Measurements from ENCODE around the gene AKAP3.

AKAP3 gene

DNA sequence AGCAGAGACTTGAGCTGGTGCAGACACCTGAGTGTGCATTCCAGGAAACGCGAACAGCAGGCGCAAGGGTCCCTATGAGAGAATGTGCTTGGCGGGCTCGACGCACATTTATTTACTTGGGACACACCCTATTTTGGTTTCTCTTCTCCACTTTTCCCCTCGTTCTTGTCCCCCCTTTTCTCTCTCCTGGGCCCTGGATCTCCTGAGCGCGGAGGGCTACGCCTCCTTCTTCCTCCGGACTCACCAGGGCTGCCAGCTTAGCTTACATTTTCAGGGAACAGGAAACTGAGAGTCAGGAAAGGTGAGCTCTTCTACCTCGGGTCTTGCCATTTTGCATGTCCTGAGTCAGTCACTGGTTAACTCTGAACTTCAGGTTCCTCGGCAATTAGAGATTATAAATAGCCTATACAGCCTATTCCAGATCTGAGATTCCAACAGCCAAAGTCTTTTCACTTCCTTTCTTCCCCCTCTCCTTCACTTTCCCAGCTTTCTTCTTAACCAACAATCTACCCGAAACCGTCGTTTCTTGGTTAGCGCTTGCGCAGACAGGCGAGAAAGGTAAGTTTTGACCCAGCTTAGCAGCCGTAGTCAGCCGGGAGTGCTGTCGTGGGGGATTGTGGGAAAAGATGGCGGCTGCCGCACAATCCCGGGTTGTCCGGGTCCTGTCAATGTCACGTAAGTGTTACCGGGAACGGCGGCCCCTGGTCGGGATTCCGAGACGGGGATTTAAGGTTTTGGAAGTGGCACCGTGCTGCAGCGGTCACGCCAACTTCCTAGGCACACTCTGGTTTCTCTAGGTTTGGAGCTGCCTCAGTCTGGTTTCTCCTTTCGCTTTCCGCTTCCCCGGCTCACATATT lies at the start of gene AKAP3, which contains the start of gene NDUFA9:
Gene AKAP3, minus strand, starts transcription at position 551 of the 857 bp plus-strand sequence. CDS start 10,855 bp downstream, outside the sequence.
Gene NDUFA9, plus strand, starts transcription at position 614 of the 857 bp plus-strand sequence. Its CDS starts 13 bp downstream, at position 627.
- peak; percentile 17 for DNase-seq

DNA sequence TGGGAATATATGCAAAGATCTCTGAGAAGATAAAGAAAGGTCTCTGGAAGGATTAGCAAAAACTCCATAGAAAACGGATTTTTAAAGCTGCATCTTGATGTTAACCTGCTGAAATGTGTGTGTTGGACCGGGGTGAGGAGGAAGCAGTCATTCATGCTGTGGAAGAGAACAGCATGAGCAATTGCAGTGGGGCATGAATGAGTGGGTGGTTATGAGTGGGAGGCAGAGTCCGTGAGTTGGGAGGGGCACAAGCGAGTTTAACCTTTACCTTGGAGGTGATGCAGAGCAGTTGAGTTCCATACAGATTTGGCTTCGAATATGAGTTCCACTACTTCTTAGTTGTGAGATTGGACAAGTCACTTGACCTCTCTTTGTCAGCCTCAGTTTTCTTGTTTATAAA lies 41.9 kb upstream of the AKAP3 start:
- DNase-seq: no peak

DNA sequence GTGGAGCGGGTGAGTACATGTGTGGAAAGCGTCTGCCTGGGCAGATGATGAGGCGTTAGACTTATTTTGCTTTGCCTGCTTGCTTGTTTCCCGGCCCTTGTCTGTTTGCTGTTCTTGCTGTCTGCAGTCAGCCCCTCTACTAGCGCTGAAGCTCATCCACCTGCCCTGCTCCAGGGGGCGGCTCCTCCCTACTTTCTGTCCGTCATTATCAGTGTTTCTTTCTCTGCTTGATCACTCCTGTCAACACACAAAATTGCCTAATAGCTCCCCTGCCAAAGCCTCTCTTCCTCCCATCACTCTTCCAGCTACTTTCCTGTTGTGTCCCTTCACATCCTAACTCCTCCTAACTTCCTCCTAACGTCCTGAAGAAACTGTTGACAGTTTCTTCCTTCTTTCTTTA lies 36.5 kb upstream of the AKAP3 start:
- DNase-seq: no peak

DNA sequence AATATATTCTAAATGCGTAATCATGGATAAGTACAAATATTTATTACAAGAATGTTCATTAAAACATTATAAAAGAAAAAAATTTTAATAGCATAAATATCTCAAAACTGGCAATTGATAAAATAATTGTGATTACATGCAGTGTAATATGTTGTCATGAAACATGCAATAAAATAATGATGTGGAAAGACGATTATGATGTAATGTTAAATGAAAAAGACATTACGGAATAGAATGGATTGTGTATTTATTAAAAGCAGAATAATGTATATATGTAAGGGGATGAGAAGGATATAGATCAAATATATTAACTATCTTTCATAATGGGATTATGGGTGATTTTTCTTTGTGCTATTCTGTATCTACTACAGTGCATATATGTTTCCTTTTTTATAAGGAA lies 32.9 kb upstream of the AKAP3 start:
- DNase-seq: no peak

DNA sequence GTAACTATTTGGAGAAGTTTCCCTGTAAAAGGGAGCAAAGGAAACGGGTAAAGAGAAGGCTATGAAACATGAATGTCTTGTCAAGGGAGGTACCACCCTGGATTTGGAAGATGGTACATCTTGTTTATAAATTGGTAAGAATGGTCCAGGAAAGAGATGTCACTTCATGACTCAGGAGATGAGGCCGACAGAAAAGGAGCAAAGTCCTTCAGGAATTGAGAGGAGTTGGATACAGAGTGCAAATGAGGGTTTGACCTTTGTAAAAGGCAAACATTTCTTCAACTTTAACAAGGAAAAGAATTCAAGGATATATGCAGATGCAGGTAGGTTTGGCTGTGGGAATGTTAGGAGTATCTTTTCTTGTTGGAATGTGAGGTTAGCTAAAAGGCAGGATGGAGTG lies 30.9 kb upstream of the AKAP3 start:
- DNase-seq: no peak

GRCh38 chr12:4665236-4665635 lies 16.4 kb upstream of the AKAP3 start:
- DNase-seq: no peak

DNA sequence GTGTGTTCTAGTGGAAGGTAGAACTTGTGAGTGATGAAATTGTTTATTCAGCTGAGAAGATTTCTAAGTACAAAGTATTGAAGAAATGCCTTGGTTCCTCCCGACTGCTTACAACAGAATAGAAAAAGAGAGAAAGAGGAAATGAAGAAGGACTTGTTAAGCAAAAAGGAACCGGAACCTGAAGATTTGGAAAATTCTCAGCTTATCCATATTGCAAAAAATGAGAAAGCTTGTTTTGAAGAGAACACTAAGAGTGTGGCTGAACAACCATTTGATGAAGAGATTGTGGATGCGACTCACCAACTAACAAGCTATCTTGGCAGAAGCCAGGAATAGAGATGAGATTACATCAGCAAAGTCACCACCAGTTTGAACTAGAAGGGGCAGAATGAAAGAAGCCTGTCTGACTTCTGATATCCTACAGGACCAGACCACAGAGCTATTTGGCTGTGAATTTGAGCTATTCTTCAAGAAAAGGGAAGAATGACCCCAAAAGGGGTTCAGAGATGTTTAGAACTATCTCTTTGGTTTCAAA lies 15.2 kb upstream of the AKAP3 start:
- DNase-seq: no peak

GRCh38 chr12:4653691-4654090 lies 4.8 kb upstream of the AKAP3 start:
- DNase-seq: no peak

- no peak for DNase-seq
These were observed 4.4 kb upstream of the AKAP3 start for GRCh38 chr12:4653257-4653656.

GRCh38 chr12:4649358-4649661 lies 459 bp upstream of the AKAP3 start:
- DNase-seq: no peak

DNA sequence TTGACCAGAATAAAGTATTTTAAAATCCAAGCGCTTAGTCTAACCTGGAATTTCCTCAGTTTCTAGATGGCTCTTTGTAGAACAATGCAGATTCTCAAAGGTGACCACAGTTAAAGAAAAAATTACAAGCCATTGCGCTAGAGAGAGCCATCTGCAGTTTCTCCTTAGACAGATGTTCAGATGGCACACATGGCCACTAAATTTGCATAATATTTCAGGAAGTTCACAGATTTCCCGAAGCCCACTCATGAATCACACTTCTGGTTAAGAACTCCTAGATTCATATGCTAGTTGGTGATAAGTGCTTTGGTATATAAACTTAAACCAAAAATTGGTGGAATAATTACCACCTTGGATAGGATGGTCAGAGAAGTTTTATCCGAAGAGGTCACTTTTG lies 749 bp downstream of the AKAP3 start:
- DNase-seq: no peak

GRCh38 chr12:4645023-4645422 lies 3.8 kb downstream of the AKAP3 start:
- no peak for DNase-seq

DNA sequence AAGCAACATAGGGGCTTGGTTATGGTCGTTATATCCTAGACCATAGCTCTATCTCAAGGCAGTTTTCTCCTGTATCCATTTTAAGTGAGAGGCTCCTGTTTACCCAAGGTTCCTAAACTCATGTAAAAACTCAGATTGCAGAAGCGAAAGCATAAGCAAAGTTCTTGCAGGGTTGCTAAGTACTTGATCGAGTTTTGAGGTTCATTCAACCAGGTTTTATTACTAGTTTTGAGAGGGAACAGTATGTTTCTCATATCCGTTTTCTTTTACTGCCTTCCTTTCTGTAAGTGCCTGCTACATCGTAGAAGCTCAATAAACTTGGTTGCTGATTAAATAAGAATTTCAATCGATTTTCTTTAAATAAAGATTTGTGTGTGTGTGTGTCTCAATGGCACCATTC lies 5.1 kb downstream of the AKAP3 start:
- DNase-seq: no peak

- no peak for DNase-seq
These were observed 18.6 kb downstream of the AKAP3 start for GRCh38 chr12:4630262-4630661.

- DNase-seq: no peak
These were observed 20.4 kb downstream of the AKAP3 start for GRCh38 chr12:4628406-4628805.

GRCh38 chr12:4626543-4626942 lies 22.3 kb downstream of the AKAP3 start:
- DNase-seq: no peak

DNA sequence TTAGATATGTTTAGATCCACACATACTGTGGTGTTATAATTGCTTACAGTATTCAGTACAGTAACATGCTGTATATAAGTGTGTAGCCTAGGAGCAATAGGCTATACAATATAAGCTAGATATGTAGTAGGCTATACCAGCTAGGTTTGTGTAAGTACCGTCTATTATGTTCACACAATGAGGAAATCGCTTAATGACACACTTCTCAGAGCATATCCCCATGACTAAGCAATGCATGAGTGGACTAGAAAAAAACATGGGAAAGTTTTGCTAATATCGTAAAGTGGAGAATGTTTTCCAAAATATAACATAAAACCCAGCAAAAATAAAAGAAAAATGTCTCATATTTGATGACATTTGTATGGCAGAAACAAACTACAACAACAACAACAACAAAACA lies 27.3 kb downstream of the AKAP3 start:
- no peak for DNase-seq

DNA sequence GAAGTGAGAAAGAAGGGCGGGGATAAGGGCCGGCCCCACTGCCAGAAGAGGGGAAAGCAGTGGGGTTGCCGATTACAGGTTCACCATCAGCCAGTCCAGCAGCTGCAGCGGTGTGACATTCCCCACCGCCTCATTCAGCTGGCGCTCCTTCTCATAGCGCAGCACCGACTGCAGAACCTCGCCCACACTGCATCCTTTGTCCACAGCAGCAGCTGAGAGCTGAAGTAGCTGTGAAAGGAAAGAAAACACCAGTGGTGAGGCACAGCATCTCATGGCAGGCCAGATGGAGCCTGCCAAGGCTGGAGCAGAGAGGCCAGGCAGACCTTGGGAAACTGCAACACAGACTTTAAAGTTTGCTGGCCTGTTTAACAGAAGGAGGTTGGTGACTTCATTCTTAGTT lies 33.2 kb downstream of the AKAP3 start:
- no peak for DNase-seq

GRCh38 chr12:4610481-4610880 lies 38.4 kb downstream of the AKAP3 start:
- no peak for DNase-seq

- DNase-seq: no peak
These were observed 39.8 kb downstream of the AKAP3 start for GRCh38 chr12:4609071-4609470.

DNA sequence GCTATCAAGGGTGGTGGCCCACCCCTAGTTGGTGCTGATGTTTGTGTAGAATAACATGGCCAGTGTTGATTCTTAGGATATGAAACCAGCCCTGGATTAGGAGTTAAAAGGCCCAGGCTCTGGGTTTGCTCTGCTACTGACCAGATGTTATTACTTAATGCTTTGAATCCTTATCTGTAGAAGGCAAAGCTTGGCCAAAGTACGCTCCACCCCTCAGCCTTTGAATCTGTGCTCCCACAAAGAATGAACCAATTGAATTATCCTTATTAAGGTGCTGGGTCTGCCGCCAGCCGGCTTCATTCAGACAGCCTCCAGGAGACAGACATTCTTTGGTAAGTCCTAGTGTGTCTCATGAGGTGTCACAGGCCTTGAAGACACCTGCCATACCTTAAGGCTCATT lies 41.8 kb downstream of the AKAP3 start:
- no peak for DNase-seq

DNA sequence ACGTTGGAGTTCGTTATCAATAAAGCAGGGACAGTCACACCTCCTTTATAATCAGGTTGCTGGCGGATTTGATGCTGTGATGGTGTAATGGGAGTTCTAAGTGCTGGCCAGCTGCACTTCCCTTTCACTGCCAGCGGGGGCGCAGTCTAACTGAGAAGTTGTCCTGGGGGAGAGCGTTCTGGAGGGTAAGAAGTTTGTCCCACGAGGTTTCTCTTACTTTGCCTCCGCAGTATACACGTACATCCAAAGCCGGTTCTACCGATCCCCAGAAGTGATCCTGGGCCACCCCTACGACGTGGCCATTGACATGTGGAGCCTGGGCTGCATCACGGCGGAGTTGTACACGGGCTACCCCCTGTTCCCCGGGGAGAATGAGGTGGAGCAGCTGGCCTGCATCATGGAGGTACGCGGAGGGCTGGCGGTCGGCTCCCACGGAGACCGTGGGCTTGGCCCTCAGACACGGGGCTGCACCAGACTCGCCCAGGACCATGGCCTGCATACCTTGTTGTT lies 44.1 kb downstream of the AKAP3 start:
- DNase-seq: peak; percentile 31

GRCh38 chr12:4603946-4604345 lies 44.9 kb downstream of the AKAP3 start:
- DNase-seq: no peak

DNA sequence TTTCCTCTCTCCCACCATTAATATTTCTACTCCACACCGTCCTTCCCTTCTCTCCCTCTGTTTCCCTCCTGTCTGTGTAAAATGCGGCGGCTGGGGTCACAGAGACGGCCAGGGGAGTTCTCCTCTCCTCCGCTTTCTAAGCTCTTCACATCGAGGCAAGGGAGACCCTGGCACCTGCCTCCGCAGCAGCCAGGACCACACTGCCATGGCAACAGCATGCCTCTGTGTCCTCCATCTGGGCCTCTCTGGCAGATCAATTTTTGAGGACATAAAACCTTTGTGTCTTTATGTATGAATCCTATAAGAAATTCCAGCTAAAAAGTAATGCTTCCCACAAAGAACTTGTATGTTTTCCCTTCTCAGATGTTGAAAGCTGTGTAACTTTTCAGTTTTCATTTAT lies 45.4 kb downstream of the AKAP3 start:
- DNase-seq: no peak

- no peak for DNase-seq
These were observed 53.0 kb downstream of the AKAP3 start for GRCh38 chr12:4595881-4596280.
